HFFc6 (cell line): Measurements from ENCODE around the gene DRGX. TPM values are rescaled to one million over a fixed set of nuclear protein-coding genes. Genes with fewer than 3 reads are reported as not detected.

Experiments used
- DNase-seq: peaks from one replicate; pipeline ENCODE4 v3.0.0-alpha.2; 2018
- H3K27ac Mint-ChIP-seq: 2 replicates; pipeline ENCODE4 v1.8.0; 2020; ENCODE audit warnings: mild to moderate bottlenecking, mixed read lengths
- H3K27me3 Mint-ChIP-seq: 2 replicates; pipeline ENCODE4 v1.8.0; 2021; ENCODE audit warnings: mild to moderate bottlenecking, moderate library complexity, mixed read lengths; ENCODE audit not compliant: insufficient read depth
- H3K36me3 Mint-ChIP-seq: 2 replicates; pipeline ENCODE4 v1.8.0; 2021; ENCODE audit warnings: low read depth, mixed read lengths
- H3K4me1 Mint-ChIP-seq: 2 replicates; pipeline ENCODE4 v1.8.0; 2020; ENCODE audit warnings: low read depth, mixed read lengths
- H3K4me3 Mint-ChIP-seq: 2 replicates; pipeline ENCODE4 v1.8.0; 2020; ENCODE audit warnings: mild to moderate bottlenecking, moderate library complexity, mixed read lengths
- H3K9me3 Mint-ChIP-seq: 2 replicates; pipeline ENCODE4 v1.8.0; 2020; ENCODE audit warnings: mild to moderate bottlenecking, mixed read lengths
- total RNA-seq, 6 experiments: library from RNA; stranded (reverse); fragmentation: NEBNext Ultra II Directional; extraction: Animal tissue kit (Norgen Biotek cat#: 25700); gene quantifications; 2 replicates in 1 of 6; 3 replicates in 5 of 6; pipeline ENCODE4 v1.2.3, GENCODE V29; 2021
- TF ChIP-seq, protein P1 (sequence below): fragments of 200-600 bp; sonication (generic); IDR thresholded peaks from 2 replicates; pipeline ENCODE4 v1.5.0; 2021; ENCODE audit warnings: antibody characterized with exemption, mild to moderate bottlenecking

The DRGX gene
- total RNA-seq, 6 experiments from 2014 or later: 0.10 to 0.35 (median 0.14) TPM; not detected in 1

DNA sequence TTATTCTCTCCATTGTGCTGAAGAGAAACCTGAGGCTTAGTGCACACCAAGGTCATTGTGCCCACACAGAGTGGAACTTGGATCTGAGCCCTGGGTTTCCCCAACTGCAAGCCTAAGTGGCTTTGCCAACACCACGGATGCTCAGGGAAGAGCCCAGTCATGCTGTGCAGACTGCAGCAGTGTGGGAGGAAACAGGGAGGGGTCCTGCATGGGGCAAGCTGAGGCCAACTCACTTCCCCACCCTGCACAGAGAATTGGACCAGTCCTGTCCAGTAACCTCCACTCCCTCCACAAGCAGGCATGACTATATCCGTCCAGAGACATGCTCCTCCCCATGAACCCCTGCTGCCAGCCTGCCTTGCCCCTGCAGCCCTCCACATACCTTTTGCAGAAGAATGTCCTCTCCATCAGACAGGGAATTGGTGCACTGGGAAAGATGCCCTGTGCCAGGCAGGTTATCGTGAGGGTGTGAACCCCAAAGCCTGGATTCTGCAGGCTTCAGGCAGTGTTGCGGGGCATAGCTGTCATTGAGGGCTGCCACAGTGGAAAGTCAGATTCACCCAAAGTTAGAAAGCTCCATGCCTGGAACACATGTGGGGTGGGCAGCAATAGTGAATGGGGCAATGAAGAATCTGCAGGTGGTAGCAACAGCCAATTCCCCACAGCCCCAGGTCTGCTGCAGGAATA lies 44.9 kb downstream of the DRGX start:
- Mint-ChIP-seq H3K9me3 (no peaks in the 10 kb centered on the region; the same call in 1 of the 2 replicates), H3K27ac (no peak overlapping the region), H3K36me3 (no peaks in the 10 kb centered on the region), H3K27me3 (peaks cover 19% of the 10 kb centered on the region), H3K4me3 (no peak overlapping the region), H3K4me1 (no peaks in the 10 kb centered on the region)
- TF ChIP-seq, protein P1, sequence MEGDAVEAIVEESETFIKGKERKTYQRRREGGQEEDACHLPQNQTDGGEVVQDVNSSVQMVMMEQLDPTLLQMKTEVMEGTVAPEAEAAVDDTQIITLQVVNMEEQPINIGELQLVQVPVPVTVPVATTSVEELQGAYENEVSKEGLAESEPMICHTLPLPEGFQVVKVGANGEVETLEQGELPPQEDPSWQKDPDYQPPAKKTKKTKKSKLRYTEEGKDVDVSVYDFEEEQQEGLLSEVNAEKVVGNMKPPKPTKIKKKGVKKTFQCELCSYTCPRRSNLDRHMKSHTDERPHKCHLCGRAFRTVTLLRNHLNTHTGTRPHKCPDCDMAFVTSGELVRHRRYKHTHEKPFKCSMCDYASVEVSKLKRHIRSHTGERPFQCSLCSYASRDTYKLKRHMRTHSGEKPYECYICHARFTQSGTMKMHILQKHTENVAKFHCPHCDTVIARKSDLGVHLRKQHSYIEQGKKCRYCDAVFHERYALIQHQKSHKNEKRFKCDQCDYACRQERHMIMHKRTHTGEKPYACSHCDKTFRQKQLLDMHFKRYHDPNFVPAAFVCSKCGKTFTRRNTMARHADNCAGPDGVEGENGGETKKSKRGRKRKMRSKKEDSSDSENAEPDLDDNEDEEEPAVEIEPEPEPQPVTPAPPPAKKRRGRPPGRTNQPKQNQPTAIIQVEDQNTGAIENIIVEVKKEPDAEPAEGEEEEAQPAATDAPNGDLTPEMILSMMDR: no peak
- DNase-seq: no peak

DNA sequence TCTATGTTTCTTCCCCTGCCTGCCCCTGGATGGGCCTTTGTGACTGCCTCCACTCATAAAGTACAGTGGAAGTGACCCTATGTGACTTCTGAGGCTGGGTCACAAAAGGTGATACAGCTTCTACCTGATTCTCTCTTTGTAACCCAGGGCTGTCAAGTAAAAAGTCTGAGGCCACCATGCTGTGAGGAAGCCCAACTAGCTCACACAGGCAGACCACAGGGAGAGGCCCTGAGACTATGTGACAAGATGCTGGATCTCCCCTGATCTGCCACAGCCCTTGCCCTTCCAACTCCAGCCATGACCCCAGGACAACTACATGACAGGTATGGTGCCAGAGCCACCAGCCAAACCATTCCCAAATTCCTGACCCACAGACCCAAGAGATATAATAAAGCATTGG lies 45.8 kb downstream of the DRGX start:
- H3K36me3 Mint-ChIP-seq: no peaks in the 10 kb centered on the region
- H3K27ac Mint-ChIP-seq: no peak overlapping the region
- TF ChIP-seq, protein P1: no peak
- H3K4me3 Mint-ChIP-seq: no peak overlapping the region
- H3K27me3 Mint-ChIP-seq: peaks cover 16% of the 10 kb centered on the region
- no peak for DNase-seq
- no peaks in the 10 kb centered on the region for H3K4me1 Mint-ChIP-seq
- no peaks in the 10 kb centered on the region; the same call in 1 of the 2 replicates for H3K9me3 Mint-ChIP-seq

DNA sequence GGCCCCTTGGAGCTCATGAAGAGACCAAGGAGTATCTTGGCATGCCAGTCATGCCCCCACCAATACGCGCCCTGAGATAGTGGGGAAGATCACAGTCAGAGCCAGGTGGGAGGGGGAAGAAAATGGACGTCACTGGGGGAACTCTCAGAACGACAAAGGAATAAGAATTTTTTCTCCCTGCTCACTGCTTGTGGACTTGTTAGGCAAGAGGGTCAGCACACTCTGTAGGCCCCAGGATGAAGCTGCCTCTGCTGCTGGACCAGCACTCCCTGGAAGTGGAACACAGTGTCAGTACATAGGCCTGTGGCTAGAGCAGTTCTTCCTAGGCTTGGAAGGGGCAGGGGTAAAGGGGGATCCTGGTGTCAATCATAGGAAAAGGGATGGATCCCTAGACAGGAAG lies 46.5 kb downstream of the DRGX start:
- no peak overlapping the region for H3K27ac Mint-ChIP-seq
- H3K4me3 Mint-ChIP-seq: no peak overlapping the region
- peaks cover 14% of the 10 kb centered on the region for H3K27me3 Mint-ChIP-seq

DNA sequence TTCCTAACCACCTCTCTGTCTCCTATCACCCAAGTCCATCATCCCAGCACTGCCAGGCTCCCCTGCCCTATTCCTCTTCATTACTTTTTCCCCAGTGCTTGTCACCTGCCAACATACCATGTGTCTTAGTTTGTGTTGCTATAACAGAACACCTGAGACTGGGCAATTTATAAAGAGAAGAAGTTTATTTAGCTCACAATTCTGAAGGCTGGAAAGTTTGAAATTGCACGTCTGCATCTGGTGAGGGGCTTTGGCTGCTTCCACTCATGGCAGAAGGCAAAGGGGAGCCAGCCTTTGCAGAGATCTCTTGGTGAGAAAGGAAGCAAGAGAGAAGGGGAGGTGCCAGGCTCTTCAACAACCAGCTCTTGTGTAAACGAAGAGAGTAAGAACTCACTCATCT lies 47.3 kb downstream of the DRGX start:
- Mint-ChIP-seq H3K27me3 (peaks cover 14% of the 10 kb centered on the region), H3K9me3 (no peaks in the 10 kb centered on the region; the same call in 1 of the 2 replicates), H3K4me3 (no peak overlapping the region), H3K27ac (no peak overlapping the region), H3K36me3 (no peaks in the 10 kb centered on the region), H3K4me1 (no peaks in the 10 kb centered on the region)
- DNase-seq: no peak
- TF ChIP-seq, protein P1: no peak

More for the DNA sequence above, 46.5 kb downstream of the DRGX start:
- TF ChIP-seq, protein P1: no peak
- Mint-ChIP-seq H3K4me1 (no peaks in the 10 kb centered on the region), H3K9me3 (no peaks in the 10 kb centered on the region; the same call in 1 of the 2 replicates), H3K36me3 (no peaks in the 10 kb centered on the region)
- DNase-seq: no peak

DNA sequence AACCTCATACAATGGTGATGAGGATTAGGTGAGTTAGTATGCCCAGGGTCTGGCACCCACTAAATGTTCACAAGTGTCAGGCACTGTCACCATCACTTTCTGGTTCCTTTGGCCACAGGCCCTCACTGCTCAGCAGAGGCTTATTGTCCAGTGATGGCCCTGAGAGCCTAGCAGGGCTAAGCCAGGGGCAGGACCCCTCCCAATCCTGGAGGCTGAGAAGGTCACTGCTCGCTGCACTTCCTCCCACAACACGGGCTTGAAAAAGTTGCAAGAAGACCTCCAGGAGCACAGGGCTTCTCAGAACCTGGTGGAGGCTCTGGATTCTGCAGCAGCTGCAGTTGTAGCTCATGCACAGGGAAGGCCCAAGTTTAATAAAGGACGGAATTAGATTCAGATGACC lies 48.1 kb downstream of the DRGX start:
- peaks cover 17% of the 10 kb centered on the region for H3K27me3 Mint-ChIP-seq
- H3K36me3 Mint-ChIP-seq: no peaks in the 10 kb centered on the region
- no peaks in the 10 kb centered on the region for H3K4me1 Mint-ChIP-seq
- no peak overlapping the region for H3K4me3 Mint-ChIP-seq
- H3K27ac Mint-ChIP-seq: no peak overlapping the region
- DNase-seq: no peak
- no peaks in the 10 kb centered on the region; the same call in 1 of the 2 replicates for H3K9me3 Mint-ChIP-seq
- TF ChIP-seq, protein P1: no peak
